EH (cell line): ENCODE data around the gene CREG2.
"Not testable (repeated sequence)": the region's sequence is repeated elsewhere in the genome, so short reads cannot be mapped to it uniquely, and the experiment has no call there.

Experiments used
- DNase-seq: peaks from one replicate; pipeline ENCODE4 v3.0.0-alpha.2; 2015; ENCODE audit warnings: low read depth

CREG2 gene

GRCh38 chr2:101372792-101373191 is 14.5 kb downstream of the CREG2 start:
- no peak for DNase-seq

GRCh38 chr2:101371636-101372035 is 15.7 kb downstream of the CREG2 start:
- DNase-seq = no peak

GRCh38 chr2:101369100-101369499 is 18.2 kb downstream of the CREG2 start:
- no peak for DNase-seq

GRCh38 chr2:101368376-101368775 is 18.9 kb downstream of the CREG2 start:
- DNase-seq = no peak

- no peak for DNase-seq
Measured at GRCh38 chr2:101367508-101367907, 19.8 kb downstream of the CREG2 start.

GRCh38 chr2:101364878-101365277 is 22.4 kb downstream of the CREG2 start:
- no peak for DNase-seq

GRCh38 chr2:101362777-101363176 is 24.5 kb downstream of the CREG2 start:
- DNase-seq = no peak

- no peak for DNase-seq
Measured at GRCh38 chr2:101362316-101362715, 25.0 kb downstream of the CREG2 start.

- DNase-seq = no peak
Measured at GRCh38 chr2:101361522-101361921, 25.8 kb downstream of the CREG2 start.

- DNase-seq = no peak
Measured at GRCh38 chr2:101361121-101361520, 26.2 kb downstream of the CREG2 start.

GRCh38 chr2:101360232-101360631 is 27.1 kb downstream of the CREG2 start:
- DNase-seq = no peak

- DNase-seq = no peak
Measured at GRCh38 chr2:101359410-101359954, 27.8 kb downstream of the CREG2 start.

GRCh38 chr2:101357376-101357775 is 29.9 kb downstream of the CREG2 start:
- DNase-seq = peak; percentile 19

- peak; percentile 8 for DNase-seq
Measured at GRCh38 chr2:101356521-101356920, 30.8 kb downstream of the CREG2 start.

GRCh38 chr2:101356055-101356454 is 31.2 kb downstream of the CREG2 start:
- no peak for DNase-seq

GRCh38 chr2:101355401-101356054 is 31.8 kb downstream of the CREG2 start:
- no peak for DNase-seq

- no peak for DNase-seq
Measured at GRCh38 chr2:101354420-101355311, 32.6 kb downstream of the CREG2 start.

GRCh38 chr2:101352631-101353030 is 34.7 kb downstream of the CREG2 start:
- not testable (repeated sequence) for DNase-seq

- no peak for DNase-seq
Measured at GRCh38 chr2:101351207-101351606, 36.1 kb downstream of the CREG2 start.

- DNase-seq = peak; percentile 27
Measured at GRCh38 chr2:101349893-101350662, 37.2 kb downstream of the CREG2 start.

GRCh38 chr2:101348883-101349282 is 38.4 kb downstream of the CREG2 start:
- DNase-seq = no peak

- DNase-seq = no peak
Measured at GRCh38 chr2:101346909-101347308, 40.4 kb downstream of the CREG2 start.
